Measurements from ENCODE around the gene COA1. TPM values are rescaled to one million over a fixed set of nuclear protein-coding genes. Genes with fewer than 3 reads are reported as not detected.

COA1 gene
- total RNA-seq, 1 experiment from 2014 or later: 134 TPM

- no peaks in the 10 kb centered on the region for H3K36me3 ChIP-seq
- no peak overlapping the region for H3K4me3 ChIP-seq
- H3K4me1 ChIP-seq: peaks cover 5% of the 10 kb centered on the region; the same call in 1 of the 2 replicates
- no peaks in the 10 kb centered on the region for H3K9me3 ChIP-seq (replicated peaks)
- H3K27me3 ChIP-seq: no peaks in the 10 kb centered on the region
- DNase-seq: no peak
- no peak overlapping the region for H3K27ac ChIP-seq
Observed at GRCh38 chr7:43764039-43764761, 34.9 kb upstream of the COA1 start.

GRCh38 chr7:43763183-43763582 is 33.9 kb upstream of the COA1 start:
- no peak overlapping the region for H3K4me3 ChIP-seq
- no peaks in the 10 kb centered on the region for H3K27me3 ChIP-seq
- no peaks in the 10 kb centered on the region for H3K36me3 ChIP-seq
- H3K9me3 ChIP-seq (replicated peaks): no peaks in the 10 kb centered on the region
- no peak overlapping the region for H3K27ac ChIP-seq
- H3K4me1 ChIP-seq: peaks cover 5% of the 10 kb centered on the region; the same call in 1 of the 2 replicates
- no peak for DNase-seq

DNA sequence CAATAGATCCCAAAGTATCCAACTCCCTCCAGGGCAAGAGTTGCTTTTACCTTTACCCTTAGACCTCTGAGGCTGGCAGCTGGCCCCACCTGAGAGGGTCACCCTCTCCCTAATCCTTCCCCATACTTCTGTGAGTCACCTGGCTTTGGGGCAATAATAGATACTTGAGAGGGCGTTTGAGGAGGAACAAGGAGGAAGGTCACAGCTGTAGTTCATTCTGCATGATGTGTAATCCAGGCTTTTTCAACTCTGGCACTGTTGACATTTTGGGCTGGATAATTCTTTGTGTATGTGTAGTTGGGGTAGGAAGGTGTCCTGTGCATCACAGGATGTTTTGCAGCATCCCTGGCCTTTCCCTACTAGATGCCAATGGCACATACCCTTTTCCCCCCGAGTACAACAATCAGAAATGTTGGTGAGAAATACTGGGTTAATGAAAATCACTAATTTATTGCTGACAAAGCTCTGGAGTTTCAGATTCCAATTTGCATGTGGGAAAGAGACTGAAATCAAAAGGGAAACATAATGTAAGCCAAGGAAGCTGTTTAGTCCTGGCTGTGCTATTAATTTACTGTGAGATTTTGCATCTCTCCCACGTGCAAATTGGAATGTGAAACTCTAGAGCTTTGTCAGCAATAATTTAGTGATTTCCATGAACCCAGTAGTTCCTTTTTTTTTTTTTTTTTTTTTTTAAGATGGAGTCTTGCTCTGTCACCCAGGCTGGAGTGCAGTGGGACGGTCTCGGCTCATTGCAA is 32.8 kb upstream of the COA1 start:
- Histone ChIP-seq H3K9me3 (replicated peaks) (no peaks in the 10 kb centered on the region), H3K36me3 (no peaks in the 10 kb centered on the region), H3K27me3 (no peaks in the 10 kb centered on the region), H3K4me1 (peaks cover 5% of the 10 kb centered on the region; the same call in 1 of the 2 replicates), H3K27ac (no peak overlapping the region), H3K4me3 (no peak overlapping the region)
- DNase-seq: no peak

- Histone ChIP-seq H3K4me1 (peaks cover 10% of the 10 kb centered on the region), H3K4me3 (no peak overlapping the region), H3K9me3 (replicated peaks) (no peaks in the 10 kb centered on the region), H3K27ac (no peak overlapping the region), H3K36me3 (no peaks in the 10 kb centered on the region), H3K27me3 (no peaks in the 10 kb centered on the region)
- DNase-seq: no peak
Observed at GRCh38 chr7:43761382-43761781, 32.1 kb upstream of the COA1 start.

GRCh38 chr7:43760861-43761260 is 31.5 kb upstream of the COA1 start:
- no peak for DNase-seq
- Histone ChIP-seq H3K36me3 (no peaks in the 10 kb centered on the region), H3K27me3 (no peaks in the 10 kb centered on the region), H3K9me3 (replicated peaks) (no peaks in the 10 kb centered on the region), H3K27ac (no peak overlapping the region), H3K4me1 (peaks cover 12% of the 10 kb centered on the region), H3K4me3 (no peak overlapping the region)

GRCh38 chr7:43758822-43759683 is 29.7 kb upstream of the COA1 start:
- peak overlapping the region; percentile 78 for H3K4me3 ChIP-seq
- H3K36me3 ChIP-seq: no peaks in the 10 kb centered on the region
- peak; percentile 67 to 72 for DNase-seq
- H3K9me3 ChIP-seq (replicated peaks): no peaks in the 10 kb centered on the region
- H3K27me3 ChIP-seq: no peaks in the 10 kb centered on the region
- H3K4me1 ChIP-seq: peaks cover 12% of the 10 kb centered on the region
- peak overlapping the region; percentile 29; the same call in 1 of the 2 replicates for H3K27ac ChIP-seq

- Histone ChIP-seq H3K9me3 (replicated peaks) (no peaks in the 10 kb centered on the region), H3K27me3 (no peaks in the 10 kb centered on the region), H3K4me3 (peak within 1 kb of the TSS; percentile 78), H3K4me1 (peaks cover 12% of the 10 kb centered on the region), H3K36me3 (no peaks in the 10 kb centered on the region), H3K27ac (peak within 1 kb of the TSS; percentile 29; the same call in 1 of the 2 replicates)
- DNase-seq: peak; percentile 59 to 68
Observed at GRCh38 chr7:43758029-43758821, 28.9 kb upstream of the COA1 start, which contains the start of gene BLVRA. TSS of gene BLVRA (plus strand) at chr7:43758680. CDS start at chr7:43771159, 12,479 bp downstream.

DNA sequence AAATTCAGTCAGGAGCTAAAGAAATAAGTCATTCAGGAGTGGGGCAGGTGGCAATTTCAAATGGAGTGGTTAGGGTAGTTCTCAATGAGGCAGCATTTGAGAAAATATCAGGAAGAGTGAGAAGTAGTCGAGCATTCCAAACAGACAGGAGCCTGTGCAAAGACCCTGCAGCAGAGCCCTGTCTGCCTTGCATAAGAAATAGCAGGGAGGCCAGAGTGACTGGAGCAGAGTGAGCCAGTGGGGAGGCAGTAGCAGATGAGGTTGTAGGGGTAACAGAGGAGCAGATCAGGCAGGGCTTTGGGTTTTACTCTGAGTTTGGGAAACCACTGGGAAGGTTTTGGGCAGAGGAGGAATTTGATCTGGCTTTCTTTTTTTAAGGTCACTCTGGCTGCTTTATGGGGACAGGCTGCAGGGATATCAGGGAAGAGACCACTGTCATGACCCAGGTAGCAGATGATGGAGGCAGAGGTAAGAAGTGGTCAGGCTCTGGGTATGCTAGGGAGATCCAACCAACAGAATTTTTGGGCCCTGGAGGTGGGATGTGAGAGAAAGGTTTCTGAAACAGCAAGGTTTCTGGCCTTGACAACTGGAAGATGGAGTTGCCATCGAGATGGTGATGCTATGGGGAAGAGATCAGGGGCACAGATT is 27.9 kb upstream of the COA1 start:
- no peaks in the 10 kb centered on the region for H3K36me3 ChIP-seq
- H3K27me3 ChIP-seq: no peaks in the 10 kb centered on the region
- no peak overlapping the region for H3K27ac ChIP-seq
- H3K4me3 ChIP-seq: no peak overlapping the region
- H3K9me3 ChIP-seq (replicated peaks): no peaks in the 10 kb centered on the region
- no peak for DNase-seq
- H3K4me1 ChIP-seq: peaks cover 12% of the 10 kb centered on the region

- H3K36me3 ChIP-seq: no peaks in the 10 kb centered on the region
- H3K27me3 ChIP-seq: no peaks in the 10 kb centered on the region
- H3K9me3 ChIP-seq (replicated peaks): no peaks in the 10 kb centered on the region
- peak; percentile 42 to 61 for DNase-seq
- no peak overlapping the region for H3K27ac ChIP-seq
- H3K4me3 ChIP-seq: no peak overlapping the region
- H3K4me1 ChIP-seq: peaks cover 12% of the 10 kb centered on the region
Observed at GRCh38 chr7:43756368-43757072, 27.2 kb upstream of the COA1 start.

DNA sequence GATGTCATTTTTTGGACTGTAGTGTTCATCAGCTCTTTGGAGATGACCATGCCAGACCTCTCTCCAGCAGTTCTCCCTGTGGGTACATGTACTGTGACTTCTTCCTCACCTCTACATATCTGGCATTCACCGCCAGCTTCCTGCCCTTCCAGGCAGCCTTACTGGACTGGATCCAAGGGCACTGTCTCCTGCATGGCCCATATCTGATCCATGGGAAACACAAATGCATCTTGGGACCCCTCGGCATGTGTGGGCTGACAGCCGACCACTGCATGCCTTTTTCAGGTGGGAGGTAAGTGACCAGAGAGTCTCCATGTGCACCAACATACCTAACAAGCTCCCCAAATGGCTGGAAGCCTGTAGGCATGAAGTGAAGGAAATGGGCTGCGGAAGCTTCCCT is 25.3 kb upstream of the COA1 start:
- Histone ChIP-seq H3K27me3 (no peaks in the 10 kb centered on the region), H3K4me3 (no peak overlapping the region), H3K36me3 (no peaks in the 10 kb centered on the region), H3K9me3 (replicated peaks) (no peaks in the 10 kb centered on the region), H3K27ac (no peak overlapping the region), H3K4me1 (peaks cover 17% of the 10 kb centered on the region)
- no peak for DNase-seq

DNA sequence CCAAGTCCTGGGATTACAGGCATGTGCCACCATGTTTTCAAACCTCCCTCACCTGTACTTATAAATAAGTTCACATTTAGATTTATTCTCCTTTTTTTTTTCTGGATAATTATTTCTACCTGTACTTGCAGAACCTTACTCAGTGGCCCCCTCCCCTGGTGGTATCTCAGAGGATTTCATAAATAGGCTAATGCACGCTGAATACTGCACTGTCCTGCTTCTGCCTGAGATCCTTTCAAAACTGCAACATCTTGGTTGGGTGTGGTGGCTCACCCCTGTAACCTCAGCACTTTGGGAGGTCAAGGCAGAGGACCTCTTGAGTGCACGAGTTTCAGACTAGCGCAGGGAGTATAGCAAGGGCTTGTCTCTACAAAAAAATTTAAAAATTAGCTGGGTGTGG is 24.5 kb upstream of the COA1 start:
- no peaks in the 10 kb centered on the region for H3K36me3 ChIP-seq
- H3K27me3 ChIP-seq: no peaks in the 10 kb centered on the region
- no peaks in the 10 kb centered on the region for H3K9me3 ChIP-seq (replicated peaks)
- peaks cover 14% of the 10 kb centered on the region for H3K4me1 ChIP-seq
- no peak overlapping the region for H3K4me3 ChIP-seq
- no peak for DNase-seq
- no peak overlapping the region for H3K27ac ChIP-seq

- Histone ChIP-seq H3K4me3 (no peak overlapping the region), H3K9me3 (replicated peaks) (no peaks in the 10 kb centered on the region), H3K36me3 (no peaks in the 10 kb centered on the region), H3K27ac (no peak overlapping the region), H3K27me3 (no peaks in the 10 kb centered on the region), H3K4me1 (peaks cover 14% of the 10 kb centered on the region)
- no peak for DNase-seq
Observed at GRCh38 chr7:43753271-43753810, 24.0 kb upstream of the COA1 start.

DNA sequence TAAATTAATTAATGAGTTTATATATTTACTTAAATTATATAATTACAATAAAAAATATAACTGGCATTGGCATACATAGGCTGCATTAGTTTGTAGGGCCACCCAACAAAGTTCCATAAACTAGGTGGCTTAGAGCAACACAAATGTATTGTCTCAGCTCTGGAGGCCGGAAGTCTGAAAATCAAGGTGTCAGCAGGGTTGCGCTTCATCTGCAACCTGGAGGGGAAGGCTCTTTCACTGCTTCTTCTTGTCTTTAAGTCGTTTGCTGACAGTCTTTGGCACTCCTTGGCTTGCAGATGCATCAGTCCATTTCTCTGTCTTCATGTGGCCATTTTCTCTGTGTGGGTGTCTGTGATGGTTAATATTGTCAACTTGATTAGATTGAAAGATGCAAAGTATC is 23.1 kb upstream of the COA1 start:
- Histone ChIP-seq H3K36me3 (no peaks in the 10 kb centered on the region), H3K4me1 (peaks cover 14% of the 10 kb centered on the region), H3K27ac (no peak overlapping the region), H3K27me3 (no peaks in the 10 kb centered on the region), H3K9me3 (replicated peaks) (no peaks in the 10 kb centered on the region), H3K4me3 (no peak overlapping the region)
- no peak for DNase-seq

Data from SJCRH30 (cell line).